ENCODE data around the gene CDH4.

The CDH4 gene

DNA sequence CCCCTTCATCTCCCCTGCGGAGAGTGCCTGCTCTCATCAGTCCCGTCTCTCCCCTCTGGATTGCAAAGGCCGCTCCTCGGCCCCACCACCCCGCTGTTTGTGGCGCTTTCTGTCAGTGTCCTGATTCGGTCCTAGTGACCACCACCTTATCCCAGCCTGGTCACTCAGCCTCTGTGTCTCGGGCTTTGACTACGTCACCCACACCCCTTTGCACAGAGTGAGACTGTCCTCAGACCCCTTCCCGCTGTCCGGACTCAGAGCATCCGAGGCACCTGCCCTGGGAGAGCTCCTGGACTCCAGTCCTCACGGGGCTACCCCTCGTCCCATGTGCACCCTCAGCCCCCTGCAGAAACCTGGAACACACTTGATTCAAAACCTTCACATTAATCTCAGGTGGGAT lies 433.4 kb downstream of the CDH4 start:
- H3K27ac ChIP-seq, result no peak overlapping the region
- TF ChIP-seq, protein P1, sequence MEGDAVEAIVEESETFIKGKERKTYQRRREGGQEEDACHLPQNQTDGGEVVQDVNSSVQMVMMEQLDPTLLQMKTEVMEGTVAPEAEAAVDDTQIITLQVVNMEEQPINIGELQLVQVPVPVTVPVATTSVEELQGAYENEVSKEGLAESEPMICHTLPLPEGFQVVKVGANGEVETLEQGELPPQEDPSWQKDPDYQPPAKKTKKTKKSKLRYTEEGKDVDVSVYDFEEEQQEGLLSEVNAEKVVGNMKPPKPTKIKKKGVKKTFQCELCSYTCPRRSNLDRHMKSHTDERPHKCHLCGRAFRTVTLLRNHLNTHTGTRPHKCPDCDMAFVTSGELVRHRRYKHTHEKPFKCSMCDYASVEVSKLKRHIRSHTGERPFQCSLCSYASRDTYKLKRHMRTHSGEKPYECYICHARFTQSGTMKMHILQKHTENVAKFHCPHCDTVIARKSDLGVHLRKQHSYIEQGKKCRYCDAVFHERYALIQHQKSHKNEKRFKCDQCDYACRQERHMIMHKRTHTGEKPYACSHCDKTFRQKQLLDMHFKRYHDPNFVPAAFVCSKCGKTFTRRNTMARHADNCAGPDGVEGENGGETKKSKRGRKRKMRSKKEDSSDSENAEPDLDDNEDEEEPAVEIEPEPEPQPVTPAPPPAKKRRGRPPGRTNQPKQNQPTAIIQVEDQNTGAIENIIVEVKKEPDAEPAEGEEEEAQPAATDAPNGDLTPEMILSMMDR (conservative IDR thresholded peaks at IDR 0.05), result no peak
- no peak for TF ChIP-seq ZFX (IDR thresholded peaks at IDR 0.05)

DNA sequence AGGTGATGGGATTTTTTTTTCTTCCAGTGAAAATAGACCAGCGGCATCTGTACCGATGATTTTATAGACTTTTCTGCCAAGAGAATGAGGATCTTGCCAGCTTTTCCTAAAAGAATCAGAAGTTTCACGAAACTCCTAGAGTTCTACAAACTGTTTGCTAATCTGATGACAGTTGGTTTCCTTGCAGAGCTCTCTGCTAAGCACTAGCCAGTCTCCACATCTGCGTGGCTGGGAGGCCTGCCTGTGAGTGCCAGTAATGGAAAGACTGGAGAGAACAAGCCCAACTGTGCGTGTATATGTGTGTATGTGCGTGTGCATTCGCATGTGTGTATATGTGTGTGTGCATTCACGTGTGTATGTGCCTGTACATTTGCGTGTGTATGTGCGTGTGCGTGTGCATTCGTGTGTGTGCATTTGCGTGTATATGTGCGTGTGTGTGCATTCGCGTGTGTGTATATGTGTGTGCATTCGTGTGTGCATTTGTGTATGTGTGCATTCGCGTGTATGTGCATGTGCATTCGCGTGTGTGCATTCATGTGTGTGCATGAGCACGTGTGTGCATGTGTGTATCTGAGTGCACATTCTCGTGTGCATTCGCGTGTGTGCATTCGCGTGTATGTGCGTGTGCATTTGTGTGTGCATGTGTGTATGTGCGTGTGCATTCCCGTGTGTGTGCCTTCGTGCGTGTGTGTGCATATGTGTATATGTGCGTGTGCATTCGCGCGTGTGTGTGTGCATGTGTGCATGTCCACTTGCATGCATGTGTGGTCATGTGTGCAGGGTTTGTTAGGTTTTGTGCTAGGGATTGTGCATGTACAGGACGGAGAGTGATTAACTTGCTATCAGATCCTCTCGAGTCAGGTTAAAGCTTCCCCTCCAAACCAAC lies 434.2 kb downstream of the CDH4 start:
- no peak for TF ChIP-seq ZFX (IDR thresholded peaks at IDR 0.05)
- TF ChIP-seq, protein P1 (conservative IDR thresholded peaks at IDR 0.05), result no peak

DNA sequence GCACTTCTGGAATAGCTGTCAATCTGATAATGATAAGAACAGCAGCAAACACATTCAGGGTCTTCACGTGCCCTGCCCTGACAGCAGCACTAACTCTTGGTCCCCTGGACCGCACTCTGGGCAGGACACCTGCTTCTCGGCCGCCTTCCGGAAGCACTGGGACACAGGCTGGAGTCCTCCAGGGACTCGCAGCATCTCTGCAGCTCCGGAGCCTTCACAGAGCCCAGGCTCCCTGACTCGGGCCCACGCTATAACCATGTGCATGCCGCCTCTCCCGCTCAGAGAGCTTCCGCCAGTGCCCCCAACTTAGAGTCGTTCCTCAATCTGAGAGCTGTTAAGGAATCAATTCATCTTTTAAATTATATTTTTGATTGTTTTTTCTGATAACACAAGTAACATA lies 436.4 kb downstream of the CDH4 start:
- H3K27ac ChIP-seq, result no peak overlapping the region
- TF ChIP-seq, protein P1 (conservative IDR thresholded peaks at IDR 0.05), result no peak
- TF ChIP-seq ZFX (IDR thresholded peaks at IDR 0.05), result no peak

More for the DNA sequence above, 434.2 kb downstream of the CDH4 start:
- H3K27ac ChIP-seq, result no peak overlapping the region

DNA sequence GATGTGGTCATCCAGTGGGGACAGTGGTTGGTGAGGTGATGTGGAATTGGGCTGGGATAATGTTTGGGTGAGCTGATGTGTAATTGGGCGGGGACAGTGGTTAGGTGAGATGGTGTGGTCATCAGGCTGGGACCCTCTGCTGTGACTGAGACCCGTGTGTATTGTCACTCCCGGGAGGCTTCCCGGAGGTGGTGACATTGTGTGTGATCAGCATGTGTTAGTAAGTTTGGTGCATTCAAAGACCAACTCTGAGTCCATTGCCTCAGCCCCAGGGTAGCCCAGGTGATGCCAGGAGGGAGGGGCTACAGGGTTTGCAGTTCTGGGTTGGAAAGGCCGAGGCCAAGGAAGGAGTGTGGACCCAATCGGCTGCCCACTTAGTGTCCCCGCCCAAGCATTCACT lies 438.1 kb downstream of the CDH4 start:
- TF ChIP-seq, protein P1 (conservative IDR thresholded peaks at IDR 0.05), result no peak
- TF ChIP-seq ZFX (IDR thresholded peaks at IDR 0.05), result no peak

DNA sequence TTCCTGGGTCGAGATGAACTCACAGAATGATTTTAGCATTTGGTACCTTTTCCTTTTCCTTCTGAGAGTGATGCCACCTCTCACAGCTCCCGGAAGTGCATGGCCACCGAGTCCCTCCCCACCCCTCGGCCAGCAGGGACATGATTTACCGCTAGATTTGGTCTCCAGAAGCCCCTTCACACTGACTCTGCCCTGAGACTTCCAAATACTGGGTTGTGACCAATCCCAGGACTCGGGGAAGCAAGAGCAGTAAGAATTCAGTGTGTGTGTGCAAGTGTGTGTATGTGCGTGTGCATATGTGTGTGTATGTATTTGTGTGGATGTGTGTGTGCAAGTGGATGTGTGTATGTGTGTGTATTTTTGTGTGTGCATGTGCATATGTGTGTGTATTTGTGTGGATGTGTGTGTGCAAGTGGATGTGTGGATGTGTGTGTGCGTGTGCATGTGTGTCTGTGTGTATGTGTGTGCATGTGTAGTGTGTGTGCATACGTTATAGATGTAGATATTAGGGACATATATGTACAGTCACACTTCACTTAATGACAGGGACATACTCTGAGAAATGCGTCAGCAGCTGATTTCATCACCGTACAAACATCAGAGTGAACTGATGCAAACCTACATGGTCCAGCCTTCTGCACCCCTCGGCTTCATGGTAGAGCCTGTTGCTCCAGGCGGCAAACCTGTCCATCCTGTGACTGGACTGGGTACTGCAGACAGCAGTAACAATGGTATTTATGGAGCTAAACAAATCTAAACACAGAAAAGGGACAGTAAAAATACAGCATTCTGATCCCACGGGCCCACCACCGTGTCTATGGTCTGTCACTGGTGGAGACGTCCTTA lies 439.2 kb downstream of the CDH4 start:
- H3K27ac ChIP-seq, result no peak overlapping the region
- no peak for TF ChIP-seq ZFX (IDR thresholded peaks at IDR 0.05)
- TF ChIP-seq, protein P1 (conservative IDR thresholded peaks at IDR 0.05), result no peak

More for the DNA sequence above, 438.1 kb downstream of the CDH4 start:
- no peak overlapping the region for H3K27ac ChIP-seq

DNA sequence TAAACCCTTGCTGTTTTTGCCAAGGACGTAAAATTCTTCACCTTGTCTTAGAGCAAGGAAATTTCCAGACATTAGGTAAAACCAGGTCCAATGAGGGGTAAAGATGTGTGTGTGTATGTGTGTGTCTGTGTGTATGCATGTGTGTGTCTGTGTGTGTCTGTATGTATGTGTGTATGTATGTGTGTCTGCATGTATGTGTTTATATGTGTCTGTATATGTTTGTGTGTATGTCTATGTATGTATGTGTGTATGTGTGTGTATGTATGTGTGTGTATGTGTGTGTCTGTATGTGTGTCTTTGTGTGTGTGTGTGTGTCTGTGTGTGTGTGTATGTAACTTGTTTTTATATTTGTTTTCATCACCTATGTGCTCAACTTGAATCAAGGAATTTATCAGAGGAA lies 439.9 kb downstream of the CDH4 start:
- no peak for TF ChIP-seq ZFX (IDR thresholded peaks at IDR 0.05)
- TF ChIP-seq, protein P1 (conservative IDR thresholded peaks at IDR 0.05), result no peak
- H3K27ac ChIP-seq, result no peak overlapping the region

GRCh38 chr20:61692479-61692878 lies 440.4 kb downstream of the CDH4 start:
- TF ChIP-seq, protein P1 (conservative IDR thresholded peaks at IDR 0.05), result no peak
- no peak for TF ChIP-seq ZFX (IDR thresholded peaks at IDR 0.05)
- no peak overlapping the region for H3K27ac ChIP-seq

Measured in C4-2B (cell line).